ENCODE results near the gene RANGRF.

Gene RANGRF

DNA sequence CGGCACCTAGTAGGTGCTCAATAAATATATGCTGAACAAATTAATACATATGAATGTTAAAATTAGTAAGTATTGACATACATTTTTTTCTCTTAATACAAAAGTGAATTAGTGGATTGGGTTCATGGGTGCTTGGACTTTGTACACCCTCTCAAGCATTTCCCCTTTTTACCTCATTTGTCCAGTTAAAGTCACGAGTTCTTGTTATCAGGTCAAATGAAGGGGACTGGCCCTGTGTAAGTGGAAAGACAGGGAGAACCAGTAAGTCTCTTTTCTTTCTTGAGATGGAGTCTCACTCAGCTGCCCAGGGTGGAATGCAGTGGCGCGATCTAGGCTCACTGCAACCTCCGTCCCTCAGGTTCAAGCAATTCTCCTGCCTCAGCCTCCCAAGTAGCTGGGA, 13.7 kb upstream of the RANGRF start:
- DNase-seq: no peak

DNA sequence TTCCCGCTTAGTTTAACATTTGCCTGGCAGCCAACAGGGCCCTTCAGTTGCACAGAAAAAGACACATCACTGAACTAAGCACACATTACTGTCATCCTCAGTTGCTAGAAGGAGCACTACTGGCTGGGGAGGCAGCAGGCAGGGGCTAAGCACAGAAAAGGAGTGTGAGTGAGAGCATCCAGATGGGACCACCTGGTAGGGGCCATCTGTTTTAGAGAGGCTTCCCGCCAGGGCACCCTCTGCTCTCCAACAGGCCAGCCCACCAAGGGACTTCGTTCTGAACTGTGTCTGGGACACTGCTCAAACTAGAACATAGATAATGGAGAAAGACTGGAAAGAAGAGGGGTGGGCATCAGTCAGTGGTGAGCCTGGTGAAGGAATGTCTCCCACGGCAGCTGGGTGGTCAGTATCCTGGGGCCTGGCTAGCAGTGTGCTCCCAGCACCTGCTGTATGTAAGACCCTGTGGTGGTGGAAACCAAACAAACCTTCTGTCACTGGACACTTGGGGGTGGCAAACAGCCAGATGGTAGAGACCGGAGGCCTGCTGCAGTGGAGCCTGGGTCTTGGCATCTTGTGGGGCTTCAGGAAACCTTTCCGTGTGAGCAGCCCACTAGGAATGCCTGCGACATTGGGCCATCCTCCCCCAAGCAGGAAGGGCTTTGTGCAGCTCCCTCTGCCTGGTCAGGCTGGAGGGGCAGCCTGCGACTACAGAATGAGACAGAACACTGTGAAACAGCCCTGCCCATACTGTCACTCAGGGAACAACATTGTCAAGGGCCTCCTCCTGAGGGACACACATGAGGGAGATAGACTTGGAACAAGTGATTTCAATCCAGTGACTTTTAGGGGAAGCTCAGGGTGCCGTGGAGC, 12.8 kb upstream of the RANGRF start:
- DNase-seq: no peak

DNA sequence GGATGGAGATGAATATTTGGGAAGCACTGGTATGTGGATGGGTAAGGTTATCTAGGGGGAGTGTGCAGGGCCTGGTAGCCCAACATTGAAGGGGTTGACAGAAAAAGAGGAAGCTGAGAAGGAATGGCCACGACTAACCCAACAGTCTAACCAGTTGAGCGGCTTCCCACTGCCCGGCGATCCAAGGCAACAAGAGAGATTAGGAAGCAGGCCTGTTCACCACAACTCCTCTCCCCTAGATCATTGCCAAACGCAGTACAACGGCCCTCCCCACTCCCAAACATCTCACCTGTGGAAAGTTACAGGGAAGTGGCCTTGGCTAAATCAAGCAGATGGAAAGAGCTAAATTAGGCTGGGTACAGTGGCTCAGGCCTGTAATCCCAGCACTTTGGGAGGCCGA, 11.2 kb upstream of the RANGRF start:
- no peak for DNase-seq

DNA sequence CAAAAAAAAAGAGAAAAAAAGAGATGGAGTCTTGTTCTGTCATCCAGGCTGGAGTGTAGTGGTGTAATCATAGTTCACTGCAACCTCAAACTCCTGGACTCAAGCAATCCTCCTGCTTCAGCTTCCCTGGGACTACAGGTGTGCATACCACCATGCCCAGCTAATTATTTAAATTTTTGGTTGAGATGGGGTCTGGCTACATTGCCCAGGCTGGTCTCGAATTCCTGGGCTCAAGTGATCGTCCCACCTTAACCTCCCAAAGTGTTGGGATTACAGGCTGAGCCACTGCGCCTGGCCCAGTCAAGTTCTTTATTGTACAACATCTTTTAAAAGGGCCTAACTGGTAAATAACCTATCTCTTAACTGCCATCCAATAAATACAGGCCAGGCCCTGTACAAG, 6.1 kb upstream of the RANGRF start:
- no peak for DNase-seq

GRCh38 chr17:8283356-8283755, 5.1 kb upstream of the RANGRF start:
- DNase-seq: no peak

GRCh38 chr17:8284126-8284525, 4.3 kb upstream of the RANGRF start:
- no peak for DNase-seq

GRCh38 chr17:8285270-8286181, 2.9 kb upstream of the RANGRF start:
- no peak for DNase-seq

- no peak for DNase-seq
Measured at GRCh38 chr17:8287651-8288335, 677 bp upstream of the RANGRF start.

DNA sequence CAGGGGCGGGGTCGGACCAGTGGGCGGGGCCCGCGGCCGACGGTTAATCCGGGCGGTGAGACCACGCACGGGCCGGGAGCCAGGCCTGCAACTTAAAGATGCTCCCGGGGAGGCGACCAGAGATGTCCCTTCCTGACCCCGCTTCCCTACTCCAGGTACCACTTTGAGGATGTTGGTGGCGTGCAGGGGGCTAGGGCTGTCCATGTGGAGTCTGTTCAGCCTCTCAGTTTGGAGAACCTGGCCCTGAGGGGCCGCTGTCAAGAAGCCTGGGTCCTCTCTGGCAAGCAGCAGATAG, 580 bp downstream of the RANGRF start:
- DNase-seq: no peak

GRCh38 chr17:8290043-8290442, 1.6 kb downstream of the RANGRF start:
- no peak for DNase-seq

DNA sequence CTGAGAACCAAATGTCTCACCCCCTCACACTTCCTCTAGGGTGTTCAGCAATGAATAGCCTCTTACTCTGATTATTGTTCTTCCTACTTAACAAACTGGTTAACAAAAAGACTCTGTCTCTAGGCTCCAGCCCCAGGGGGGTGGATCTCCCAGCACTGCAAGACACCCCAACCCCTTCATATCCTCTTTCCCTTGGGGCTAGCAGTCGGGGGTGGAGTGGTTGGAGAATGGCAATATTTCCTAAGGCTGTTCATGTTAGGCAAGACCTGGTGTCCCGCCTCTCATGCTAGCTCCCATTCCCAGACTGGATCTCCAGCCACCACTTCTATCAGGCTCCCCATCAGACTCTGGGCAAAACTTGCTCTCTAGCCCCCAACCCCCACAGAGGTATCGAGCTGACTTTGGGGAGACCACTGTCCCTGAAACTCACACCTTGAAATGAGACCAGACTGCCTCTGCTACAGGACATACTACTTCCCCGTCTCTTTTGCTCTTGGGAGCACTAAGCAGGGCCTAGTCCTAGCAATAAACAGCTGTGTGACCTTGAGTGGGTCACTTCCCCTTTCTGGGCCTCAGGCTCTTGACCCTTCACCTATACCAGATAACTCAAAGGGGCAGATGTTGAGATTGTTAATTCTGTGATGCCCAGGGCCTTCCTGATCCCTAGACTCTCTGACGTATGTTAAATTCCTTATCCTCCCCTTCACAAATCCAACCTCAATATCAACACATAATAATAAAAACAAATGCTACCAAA, 4.3 kb downstream of the RANGRF start:
- DNase-seq: no peak

- DNase-seq: no peak
Measured at GRCh38 chr17:8294361-8294760, 5.9 kb downstream of the RANGRF start.

GRCh38 chr17:8294814-8295316, 6.4 kb downstream of the RANGRF start:
- DNase-seq: no peak

DNA sequence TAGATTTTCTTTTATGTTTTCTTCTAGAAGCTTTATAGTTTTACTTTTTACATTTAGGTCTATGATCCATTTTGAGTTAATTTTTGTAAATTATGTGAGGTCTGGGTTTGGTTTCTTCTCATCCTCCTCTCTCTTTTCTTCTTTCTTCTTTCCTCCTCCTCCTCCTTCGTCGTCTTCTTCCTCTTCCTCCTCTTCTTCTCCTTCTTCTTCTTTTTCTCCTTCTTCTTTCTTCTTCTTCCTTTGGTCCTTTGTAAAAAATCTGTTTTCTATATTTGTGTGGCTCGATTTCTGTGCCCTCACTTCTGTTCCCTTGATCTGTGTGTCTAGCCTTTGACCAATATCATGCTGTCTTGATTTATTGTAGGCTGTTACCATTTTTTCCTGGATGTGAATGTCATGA, 11.8 kb downstream of the RANGRF start:
- DNase-seq: no peak

DNA sequence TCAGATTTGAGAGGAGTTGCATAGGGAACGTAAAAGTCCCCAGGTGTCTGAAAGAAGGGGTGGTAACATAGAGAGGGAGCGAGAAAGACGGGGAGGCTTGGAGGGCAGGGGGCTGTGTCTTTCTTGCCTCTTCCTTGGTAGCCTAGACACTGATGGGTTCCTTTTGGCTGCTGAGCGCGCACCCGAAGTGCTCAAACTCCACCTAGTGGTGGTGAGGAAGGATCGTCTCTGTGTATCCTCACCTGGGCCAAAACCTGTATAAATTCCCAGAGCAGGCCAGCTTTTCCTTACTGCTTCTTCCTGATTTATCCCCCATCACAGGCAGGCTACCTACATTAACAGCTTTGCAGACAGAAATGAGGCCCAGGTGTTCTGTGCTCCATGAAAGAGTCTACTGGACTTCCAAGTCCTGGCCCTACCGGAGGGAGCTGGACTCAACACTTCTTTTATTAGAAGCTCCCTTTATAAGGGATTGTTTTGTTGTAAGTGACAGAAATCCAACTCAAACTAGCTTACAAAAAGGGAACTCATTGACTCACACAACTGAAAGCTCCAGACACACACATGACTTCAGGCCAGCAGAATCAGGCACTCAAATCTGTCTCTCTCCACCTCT, 12.3 kb downstream of the RANGRF start:
- DNase-seq: peak; percentile 59

GRCh38 chr17:8310601-8311123, 22.2 kb downstream of the RANGRF start:
- no peak for DNase-seq

- no peak for DNase-seq
Measured at GRCh38 chr17:8311131-8311790, 22.8 kb downstream of the RANGRF start.

- DNase-seq: no peak
Measured at GRCh38 chr17:8312251-8312650, 23.8 kb downstream of the RANGRF start.

DNA sequence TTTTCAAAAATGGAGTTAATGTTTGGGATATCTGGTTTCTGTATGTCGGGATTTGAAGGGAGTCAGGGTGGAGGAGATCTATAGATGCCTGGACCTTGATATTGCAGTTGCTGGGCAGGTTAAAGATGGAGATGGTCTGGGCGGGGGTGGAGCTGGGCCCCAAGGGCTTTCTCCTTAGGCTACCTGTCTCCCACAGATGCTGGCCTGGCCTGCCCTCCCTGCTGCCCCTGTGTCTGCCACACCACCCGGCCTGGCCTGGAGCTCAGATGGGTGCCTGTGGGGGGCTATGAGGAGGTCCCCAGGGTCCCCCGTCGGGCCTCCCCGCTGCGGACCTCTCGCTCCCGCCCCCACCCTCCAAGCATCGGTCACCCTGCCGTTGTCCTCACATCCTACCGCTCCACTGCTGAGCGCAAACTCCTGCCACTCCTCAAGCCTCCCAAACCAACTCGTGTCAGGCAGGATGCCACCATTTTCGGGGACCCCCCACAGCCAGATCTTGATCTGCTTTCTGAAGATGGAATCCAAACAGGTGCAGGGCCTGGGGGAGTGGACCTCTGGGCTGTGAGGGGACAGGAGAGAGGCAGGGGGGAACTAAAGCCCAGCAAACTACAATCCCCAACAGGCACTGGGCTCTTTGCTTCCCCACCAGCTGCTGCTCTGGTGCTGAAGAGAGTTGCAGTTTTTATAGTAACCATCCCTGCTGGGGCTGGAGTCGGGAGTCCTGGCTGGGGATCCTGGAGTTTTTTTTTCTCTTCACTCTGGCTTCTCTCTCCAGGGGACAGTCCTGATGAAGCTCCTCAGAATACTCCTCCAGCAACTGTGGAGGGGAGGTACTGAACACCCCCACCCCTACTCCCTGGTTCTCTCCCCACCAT, 24.5 kb downstream of the RANGRF start:
- DNase-seq: no peak
